K562 (cell line): Measurements from ENCODE around the gene PDZD2. TPM values are rescaled to one million over a fixed set of nuclear protein-coding genes. Genes with fewer than 3 reads are reported as not detected.

ENCODE experiments used
- CTCF ChIP-seq, 3 experiments: IDR thresholded peaks in 2 of 3; conservative IDR thresholded peaks in 1 of 3; 2 replicates each; pipeline ENCODE4 v1.5.1; 2011 to 2012; ENCODE audit warnings: low read length in 3 of 3, mild to moderate bottlenecking in 3 of 3, control low read depth in 2 of 3, improper control_type of control experiment in 1 of 3, inconsistent platforms in 1 of 3, low read depth in 1 of 3, mixed read lengths in 1 of 3, moderate library complexity in 1 of 3; ENCODE audit not compliant: insufficient read depth in 2 of 3
- CTCFL ChIP-seq: IDR thresholded peaks from 2 replicates; pipeline ENCODE4 v1.6.1; 2011; ENCODE audit warnings: borderline replicate concordance, low read depth, mild to moderate bottlenecking, moderate library complexity, low read length; ENCODE audit not compliant: insufficient read depth, poor library complexity, severe bottlenecking
- CXXC5 ChIP-seq: fragments of 250-450 bp; sonication (Bioruptor Pico); IDR thresholded peaks from 2 replicates; pipeline ENCODE4 v1.8.0; 2022; ENCODE audit warnings: inconsistent platforms, mild to moderate bottlenecking, moderate library complexity
- GATAD2B ChIP-seq: fragments of 450-650 bp; IDR thresholded peaks from 2 replicates; pipeline ENCODE4 v1.6.1; 2017; ENCODE audit warnings: mild to moderate bottlenecking, borderline replicate concordance
- HMG20B ChIP-seq: fragments of 250-450 bp; sonication (Bioruptor Pico); IDR thresholded peaks from 2 replicates; pipeline ENCODE4 v1.5.0; 2021; ENCODE audit warnings: mild to moderate bottlenecking
- HOXB6 ChIP-seq: fragments of 250-450 bp; sonication (Bioruptor Pico); IDR thresholded peaks from 2 replicates; pipeline ENCODE4 v1.5.1; 2022; ENCODE audit warnings: mild to moderate bottlenecking, borderline replicate concordance
- MEIS2 ChIP-seq: fragments of 450-650 bp; IDR thresholded peaks from 2 replicates; pipeline ENCODE4 v1.6.1; 2014; ENCODE audit warnings: mild to moderate bottlenecking; ENCODE audit not compliant: partially characterized antibody
- MYNN ChIP-seq, 2 experiments: sonication (generic); formaldehyde crosslinking in 1 of 2; IDR thresholded peaks; 2 replicates each; pipeline versions ENCODE4 v1.5.0 to v1.6.1; 2016 to 2020; ENCODE audit warnings: antibody characterized with exemption in 1 of 2, missing genetic modification reagents in 1 of 2
- NELFE ChIP-seq: IDR thresholded peaks from 2 replicates; pipeline ENCODE4 v1.6.1; 2011; ENCODE audit warnings: mild to moderate bottlenecking; ENCODE audit not compliant: insufficient read depth, insufficient read length
- NONO ChIP-seq, 2 experiments: fragments of 200-400 bp in 1 of 2; fragments of 450-650 bp in 1 of 2; formaldehyde crosslinking in 1 of 2; IDR thresholded peaks; 2 replicates each; pipeline ENCODE4 v1.6.1; 2017; ENCODE audit warnings: low read depth in 2 of 2, mild to moderate bottlenecking in 2 of 2, moderate library complexity in 2 of 2, low read length in 1 of 2
- PCBP1 ChIP-seq: fragments of 200-400 bp; formaldehyde crosslinking; IDR thresholded peaks from 2 replicates; pipeline ENCODE4 v1.6.1; 2018; ENCODE audit warnings: mild to moderate bottlenecking, low read depth, low read length; ENCODE audit not compliant: poor library complexity, severe bottlenecking
- PTRF ChIP-seq: fragments of 450-650 bp; IDR thresholded peaks from 2 replicates; pipeline ENCODE4 v1.6.1; 2016; ENCODE audit warnings: mild to moderate bottlenecking, missing genetic modification characterization, missing compliant biosample characterization
- RAD21 ChIP-seq, 2 experiments: fragments of 250-450 bp in 1 of 2; fragments of 450-650 bp in 1 of 2; sonication (Bioruptor Pico) in 1 of 2; formaldehyde crosslinking in 1 of 2; IDR thresholded peaks in 1 of 2; conservative IDR thresholded peaks in 1 of 2; 2 replicates each; pipeline versions ENCODE4 v1.4.0 to v1.8.0; 2020 to 2022; ENCODE audit warnings: mild to moderate bottlenecking in 2 of 2, moderate library complexity in 1 of 2
- SREBF2 ChIP-seq: sonication (generic); formaldehyde crosslinking; IDR thresholded peaks from 2 replicates; pipeline ENCODE4 v1.4.0; 2020; ENCODE audit warnings: mild to moderate bottlenecking, missing genetic modification reagents
- TBP ChIP-seq: optimal IDR thresholded peaks from 2 replicates; pipeline ENCODE3; 2011; ENCODE audit warnings: low read depth, low read length, improper control_type of control experiment
- TEAD1 ChIP-seq, 2 experiments: fragments of 450-650 bp in 1 of 2; sonication (generic) in 1 of 2; formaldehyde crosslinking; IDR thresholded peaks; 2 replicates each; pipeline versions ENCODE4 v1.4.0 to v1.8.0; 2020 to 2022; ENCODE audit warnings: mild to moderate bottlenecking in 2 of 2, missing genetic modification reagents in 1 of 2
- TFAP4 ChIP-seq: sonication (generic); formaldehyde crosslinking; IDR thresholded peaks from 2 replicates; pipeline ENCODE4 v1.8.0; 2022; ENCODE audit warnings: missing genetic modification reagents, mild to moderate bottlenecking, moderate library complexity, borderline replicate concordance
- ZBTB5 ChIP-seq: fragments of 450-650 bp; IDR thresholded peaks from 2 replicates; pipeline ENCODE4 v1.6.1; 2017; ENCODE audit warnings: antibody characterized with exemption
- ZNF282 ChIP-seq: sonication (generic); formaldehyde crosslinking; IDR thresholded peaks from 2 replicates; pipeline ENCODE4 v1.8.1; 2023; ENCODE audit warnings: missing genetic modification reagents
- ZNF324 ChIP-seq: fragments of 250-450 bp; sonication (Bioruptor Pico); IDR thresholded peaks from 2 replicates; pipeline ENCODE4 v1.4.0; 2020; ENCODE audit warnings: mild to moderate bottlenecking
- polyA plus RNA-seq, 8 experiments: library from polyadenylated mRNA; depleted of rRNA in 4 of 8; stranded (reverse) in 5 of 8; unstranded in 3 of 8; fragments of >200 nt; fragmentation: Nextera tagmentation in 2 of 8; fragmentation: Illumina TruSeq in 1 of 8; extraction: Ambion mirVana in 2 of 8; extraction: Trizol in 1 of 8; gene quantifications; 2 replicates each; pipeline versions ENCODE4 v1.2.1 to v1.2.3, GENCODE V29; 2011 to 2014; ENCODE audit warnings: inconsistent platforms in 1 of 8, missing spikeins in 1 of 8
- total RNA-seq, 7 experiments: library from RNA; depleted of rRNA in 6 of 7; stranded (reverse); fragments of >200 nt in 6 of 7; fragmentation: Illumina TruSeq in 2 of 7; extraction: Trizol in 2 of 7; gene quantifications; 2 replicates each; pipeline versions ENCODE4 v1.2.1 to v1.2.3, GENCODE V29; 2011 to 2021; ENCODE audit warnings: low replicate concordance in 1 of 7

Gene PDZD2
- total and polyA plus RNA-seq, 9 of the 15 experiments (the other 6 are each of a cell fraction or from before 2014, with no cell fraction given) = 0.02 to 0.08 (median 0.04) TPM; not detected in 6

GRCh38 chr5:31638748-31639418 is at the start of gene PDZD2 (continued):
- TF ChIP-seq GATAD2B = peak; percentile 86
- TF ChIP-seq ZBTB5 = no peak
- TF ChIP-seq PTRF (tag) = no peak
- peak; percentile 92 for TF ChIP-seq CTCFL
- 0 out of 2 replicates have a peak, but pooled peaks have one; percentile 19 for TF ChIP-seq TFAP4 (CRISPR knock-in tag)
- peak; percentile 71 for TF ChIP-seq CXXC5 (CRISPR knock-in tag)
- TF ChIP-seq TEAD1 (CRISPR knock-in tag; IDR thresholded peaks at IDR 0.05) = peak; percentile 25 to 41; a peak in 1 of 4 replicates
- TF ChIP-seq NELFE = no peak
- no peak for TF ChIP-seq ZNF282
- TF ChIP-seq CTCF (IDR thresholded peaks at IDR 0.05 in 2 of 3, conservative IDR thresholded peaks at IDR 0.05 in 1 of 3; ENCODE audit: insufficient read depth in 2 of 3, low read depth in 1 of 3, low read length in 3 of 3) = peak; percentile 53 to 74 (median 54); a peak in 5 of 6 replicates
- no peak for TF ChIP-seq MYNN (IDR thresholded peaks at IDR 0.05)
- TF ChIP-seq MYNN (CRISPR knock-in tag; IDR thresholded peaks at IDR 0.05) = no peak
- peak in 1 of 2 experiments; percentile 18; a peak in 1 of 4 replicates for TF ChIP-seq RAD21 (CRISPR knock-in tag; conservative IDR thresholded peaks at IDR 0.05 in 1 of 2, IDR thresholded peaks at IDR 0.05 in 1 of 2)
- no peak for TF ChIP-seq SREBF2
- no peak for TF ChIP-seq HOXB6
- TF ChIP-seq NONO (IDR thresholded peaks at IDR 0.05; ENCODE audit: low read depth in 2 of 2, low read length in 1 of 2) = peak in 1 of 2 experiments; percentile 61; a peak in 1 of 4 replicates
- TF ChIP-seq TBP = peak; percentile 28
- TF ChIP-seq HMG20B (CRISPR knock-in tag) = no peak
- peak; percentile 14; the same call in 1 of the 2 replicates for TF ChIP-seq ZNF324 (CRISPR knock-in tag)
- peak; percentile 1 for TF ChIP-seq MEIS2
- TF ChIP-seq PCBP1 = peak; percentile 9
